ENCODE results near the gene CUX1.

CUX1 gene

DNA sequence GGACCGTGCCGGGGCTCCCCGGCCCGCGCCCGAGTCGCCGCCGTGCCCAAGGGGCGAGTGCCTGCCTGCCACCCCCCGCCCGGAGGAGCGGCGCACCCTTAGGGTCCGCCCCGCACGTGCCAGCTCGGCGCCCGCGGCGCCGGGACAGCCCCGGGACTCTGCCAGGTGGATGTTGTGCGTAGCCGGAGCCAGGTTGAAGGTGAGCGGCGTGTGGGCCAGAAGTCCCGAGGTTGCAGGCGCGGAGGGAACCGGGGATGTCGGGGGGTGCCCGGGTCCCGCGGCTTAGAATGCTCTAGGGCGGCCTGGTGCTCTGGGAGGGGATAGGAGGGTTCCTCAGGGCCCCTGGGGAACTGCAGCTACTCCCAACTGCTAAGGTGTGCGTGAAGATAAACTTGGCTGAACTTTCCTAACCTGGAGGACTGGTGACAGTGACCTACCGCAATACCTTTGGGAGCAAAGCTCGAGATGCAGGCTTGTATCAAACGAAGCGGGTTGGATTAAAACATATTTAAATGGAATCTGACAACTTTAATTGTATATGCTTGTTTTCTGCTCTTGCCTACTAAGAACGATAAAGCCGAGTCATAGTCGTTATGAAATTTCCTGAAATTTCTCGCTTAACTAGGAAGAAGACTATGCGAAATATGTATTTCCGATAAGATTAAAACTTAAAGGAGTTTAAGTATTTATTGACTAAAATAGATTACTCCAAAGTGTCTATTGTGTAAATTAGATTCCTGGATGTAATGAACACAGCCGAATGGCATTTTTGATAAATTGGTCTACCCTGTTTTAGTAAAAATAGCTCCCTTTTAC, at the start of gene CUX1:
TSS of gene CUX1 (plus strand) at position 156 of the 816 bp plus-strand sequence. CDS start at position 170, 14 bp downstream.
- TF ChIP-seq JUND (IDR thresholded peaks at IDR 0.05; ENCODE audit: low read depth), result no peak
- no peak for DNase-seq (ENCODE audit: low read depth in 1 of 2, low spot score in 1 of 2)
- in situ Hi-C loops (cut with HindIII; ENCODE audit: low pct_unique_long_range_greater_than_20kb, low sequenced_read_pairs), result no loop called here

GRCh38 chr7:101768280-101768679, 49.1 kb upstream of the CUX1 start:
- no peak for TF ChIP-seq JUND (IDR thresholded peaks at IDR 0.05; ENCODE audit: low read depth)
- no peak for DNase-seq (ENCODE audit: low read depth in 1 of 2, low spot score in 1 of 2)
- in situ Hi-C loops (cut with HindIII; ENCODE audit: low pct_unique_long_range_greater_than_20kb, low sequenced_read_pairs), result no loop called here

- no peak for DNase-seq (ENCODE audit: low read depth in 1 of 2, low spot score in 1 of 2)
- no peak for TF ChIP-seq JUND (IDR thresholded peaks at IDR 0.05; ENCODE audit: low read depth)
These were observed 47.0 kb upstream of the CUX1 start for GRCh38 chr7:101770466-101770865.

DNA sequence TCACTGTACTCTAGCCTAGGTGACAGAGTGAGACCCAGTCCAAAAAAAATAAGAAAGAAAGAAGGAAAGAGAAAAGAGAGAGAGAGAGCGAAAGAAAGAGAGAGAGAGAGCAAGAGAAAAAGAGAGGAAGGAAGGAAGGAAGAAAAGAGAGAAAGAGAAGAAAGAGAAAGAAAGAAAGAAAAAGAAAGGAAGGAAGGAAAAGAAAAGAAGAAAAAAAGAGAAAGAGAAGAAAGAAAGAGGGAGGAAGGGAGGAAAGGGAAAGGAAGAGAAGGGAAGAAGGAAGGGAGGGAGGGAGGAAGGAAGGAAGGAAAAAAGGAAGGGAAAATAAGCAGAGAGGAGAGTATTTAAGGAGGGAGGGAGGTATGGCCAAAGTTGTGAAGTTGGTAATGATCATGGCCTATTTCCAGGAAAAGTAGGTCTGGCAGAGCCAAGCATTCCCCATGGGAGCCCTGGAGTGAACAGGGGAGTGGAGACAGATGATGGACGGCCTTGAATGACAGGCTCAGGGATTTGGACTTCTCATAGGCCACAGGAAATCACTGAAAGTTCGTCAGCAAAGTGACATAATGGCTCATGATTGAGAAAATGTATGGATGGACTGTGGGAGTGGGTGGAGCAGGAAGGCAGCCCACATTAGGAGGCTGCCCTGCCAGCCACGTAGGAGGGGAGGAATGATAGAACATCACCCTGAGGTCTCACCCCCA, 44.8 kb upstream of the CUX1 start:
- in situ Hi-C loops (cut with HindIII; ENCODE audit: low pct_unique_long_range_greater_than_20kb, low sequenced_read_pairs), result no loop called here
- TF ChIP-seq JUND (IDR thresholded peaks at IDR 0.05; ENCODE audit: low read depth), result no peak
- no peak for DNase-seq (ENCODE audit: low read depth in 1 of 2, low spot score in 1 of 2)

More at GRCh38 chr7:101770466-101770865, 47.0 kb upstream of the CUX1 start:
- in situ Hi-C loops (cut with HindIII; ENCODE audit: low pct_unique_long_range_greater_than_20kb, low sequenced_read_pairs), result no loop called here

DNA sequence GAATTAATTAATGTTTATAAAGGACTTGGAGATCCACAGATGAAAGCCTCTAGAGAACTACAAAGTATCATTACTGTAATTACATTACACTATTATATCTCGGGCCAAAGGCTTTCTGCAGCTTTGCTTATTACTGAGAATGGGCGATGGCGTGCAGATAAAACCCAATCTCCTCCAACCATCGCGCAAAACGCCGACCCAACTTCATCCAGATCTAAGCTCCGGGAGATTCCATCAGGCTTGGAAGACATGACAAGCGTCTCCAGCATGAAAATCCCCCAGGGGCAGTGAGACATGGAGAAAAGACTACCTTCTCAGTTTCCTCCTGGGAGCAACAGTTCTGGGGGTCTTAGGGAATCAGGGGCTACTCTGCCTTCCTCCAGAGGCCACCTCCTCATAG, 42.2 kb upstream of the CUX1 start:
- no peak for TF ChIP-seq JUND (IDR thresholded peaks at IDR 0.05; ENCODE audit: low read depth)
- in situ Hi-C loops (cut with HindIII; ENCODE audit: low pct_unique_long_range_greater_than_20kb, low sequenced_read_pairs), result no loop called here
- DNase-seq (ENCODE audit: low read depth in 1 of 2, low spot score in 1 of 2), result no peak

GRCh38 chr7:101778026-101778580, 39.3 kb upstream of the CUX1 start:
- in situ Hi-C loops (cut with HindIII; ENCODE audit: low pct_unique_long_range_greater_than_20kb, low sequenced_read_pairs), result no loop called here
- no peak for DNase-seq (ENCODE audit: low read depth in 1 of 2, low spot score in 1 of 2)
- no peak for TF ChIP-seq JUND (IDR thresholded peaks at IDR 0.05; ENCODE audit: low read depth)

DNA sequence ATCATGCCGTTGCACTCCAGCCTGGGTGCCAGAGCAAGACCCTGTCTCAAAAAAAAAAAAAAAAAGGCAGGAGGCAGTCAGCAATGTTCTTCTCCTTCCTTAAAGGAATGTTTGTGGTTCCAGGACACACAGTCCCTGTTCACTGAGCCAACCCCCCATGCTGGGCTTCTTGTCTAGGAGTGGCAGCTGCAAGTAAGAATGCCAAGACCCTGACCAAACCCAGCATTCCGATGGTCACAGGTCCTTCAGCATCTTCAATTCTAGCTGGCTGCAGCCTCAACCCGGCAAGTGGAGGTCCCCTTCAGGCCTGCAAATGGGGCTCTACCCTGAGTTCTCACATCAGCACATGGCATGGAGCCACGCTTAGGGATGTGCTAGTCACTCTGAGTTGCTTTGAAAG, 38.2 kb upstream of the CUX1 start:
- TF ChIP-seq JUND (IDR thresholded peaks at IDR 0.05; ENCODE audit: low read depth), result no peak
- in situ Hi-C loops (cut with HindIII; ENCODE audit: low pct_unique_long_range_greater_than_20kb, low sequenced_read_pairs), result no loop called here
- no peak for DNase-seq (ENCODE audit: low read depth in 1 of 2, low spot score in 1 of 2)

DNA sequence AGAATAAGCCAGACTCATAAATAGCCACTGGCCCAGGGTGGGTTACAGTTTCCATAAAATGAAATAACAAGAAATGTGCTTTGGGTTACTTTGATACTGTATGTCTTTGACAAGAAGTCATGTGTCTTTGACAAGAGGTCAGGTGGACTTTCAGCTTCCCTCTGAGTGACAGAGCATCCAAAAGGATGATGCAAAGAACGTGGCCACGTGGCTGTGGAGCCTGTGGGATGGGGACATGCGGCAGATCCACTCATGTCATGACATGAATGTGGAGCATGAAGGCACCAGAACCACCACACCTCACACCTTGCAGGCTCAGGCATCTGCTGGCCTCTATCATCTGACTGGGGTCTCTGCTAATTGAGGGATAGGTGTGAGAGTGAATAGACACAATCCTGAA, 37.1 kb upstream of the CUX1 start:
- no peak for DNase-seq (ENCODE audit: low read depth in 1 of 2, low spot score in 1 of 2)
- in situ Hi-C loops (cut with HindIII; ENCODE audit: low pct_unique_long_range_greater_than_20kb, low sequenced_read_pairs), result no loop called here
- no peak for TF ChIP-seq JUND (IDR thresholded peaks at IDR 0.05; ENCODE audit: low read depth)

DNA sequence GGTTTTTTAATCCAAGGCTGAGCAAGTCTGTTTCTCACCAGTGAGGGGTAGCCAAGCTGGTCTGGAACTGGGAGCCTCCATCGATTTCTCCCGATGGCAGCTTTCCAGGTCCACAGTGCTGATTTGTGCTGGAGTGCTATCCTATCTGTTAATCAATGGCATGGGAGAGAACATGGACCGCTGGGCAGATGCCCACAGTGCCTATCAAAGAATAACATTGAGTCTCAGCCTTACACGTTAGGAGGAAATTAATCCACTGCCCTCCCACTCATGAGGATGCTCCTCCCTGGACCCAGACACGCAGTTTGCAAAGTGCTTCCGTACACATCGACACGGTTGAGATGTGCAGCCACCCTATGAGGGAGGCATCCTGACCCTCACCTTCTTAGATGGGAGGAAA, 36.0 kb upstream of the CUX1 start:
- no peak for DNase-seq (ENCODE audit: low read depth in 1 of 2, low spot score in 1 of 2)
- in situ Hi-C loops (cut with HindIII; ENCODE audit: low pct_unique_long_range_greater_than_20kb, low sequenced_read_pairs), result no loop called here
- TF ChIP-seq JUND (IDR thresholded peaks at IDR 0.05; ENCODE audit: low read depth), result no peak

DNA sequence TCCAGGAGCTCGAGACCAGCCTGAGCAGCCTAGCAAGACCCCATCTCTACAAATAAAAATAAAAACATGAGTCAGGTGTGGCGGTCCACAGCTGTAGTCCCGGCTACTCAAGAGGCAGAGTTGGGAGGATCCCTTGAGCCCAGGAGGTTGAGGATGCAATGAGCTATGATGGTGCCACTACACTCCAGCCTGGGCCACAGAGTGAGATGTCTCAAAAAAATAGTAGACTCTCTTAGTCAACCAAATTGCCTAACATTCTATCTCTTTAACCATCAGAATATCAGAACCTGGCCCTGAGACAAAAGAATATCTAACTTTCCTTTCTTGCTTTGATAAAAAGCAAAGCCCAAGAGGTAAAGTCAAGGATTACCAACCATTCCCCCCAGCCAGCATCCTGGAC, 35.0 kb upstream of the CUX1 start:
- TF ChIP-seq JUND (IDR thresholded peaks at IDR 0.05; ENCODE audit: low read depth), result no peak
- DNase-seq (ENCODE audit: low read depth in 1 of 2, low spot score in 1 of 2), result no peak
- in situ Hi-C loops (cut with HindIII; ENCODE audit: low pct_unique_long_range_greater_than_20kb, low sequenced_read_pairs), result no loop called here

- DNase-seq (ENCODE audit: low read depth in 1 of 2, low spot score in 1 of 2), result no peak
- in situ Hi-C loops (cut with HindIII; ENCODE audit: low pct_unique_long_range_greater_than_20kb, low sequenced_read_pairs), result no loop called here
- TF ChIP-seq JUND (IDR thresholded peaks at IDR 0.05; ENCODE audit: low read depth), result no peak
These were observed 34.5 kb upstream of the CUX1 start for GRCh38 chr7:101782896-101783295.

- in situ Hi-C loops (cut with HindIII; ENCODE audit: low pct_unique_long_range_greater_than_20kb, low sequenced_read_pairs), result no loop called here
- DNase-seq (ENCODE audit: low read depth in 1 of 2, low spot score in 1 of 2), result no peak
- TF ChIP-seq JUND (IDR thresholded peaks at IDR 0.05; ENCODE audit: low read depth), result no peak
These were observed 33.8 kb upstream of the CUX1 start for GRCh38 chr7:101783381-101784181.
